Omental fat pad (tissue), 4 donors: ENCODE data around the gene ORMDL2. TPM values are rescaled to one million over a fixed set of nuclear protein-coding genes. Genes with fewer than 3 reads are reported as not detected.
A peak's percentile ranks its signal among the peaks of the same experiment; 100 is the strongest.

Experiments
- ATAC-seq: fragments of 150-250 bp; one replicate; pipeline ENCODE4 v1.9.1; 2016; ENCODE audit warnings: mild to moderate bottlenecking, moderate library complexity; ENCODE audit not compliant: low FRiP score
- DNase-seq: peaks from one replicate; pipeline ENCODE4 v3.0.0-alpha.2; 2019; ENCODE audit warnings: low spot score
- total RNA-seq, 4 donors: library from RNA; depleted of rRNA; stranded (reverse); fragments of >200 nt; gene quantifications; one replicate each; pipeline ENCODE4 v1.1.0, GENCODE V29; 2016
- TF ChIP-seq, protein P1 (sequence below), 3 donors: fragments of 450-650 bp; IDR thresholded peaks; one replicate each; pipeline ENCODE4 v1.5.1; 2016 to 2017; ENCODE audit warnings: antibody characterized with exemption in 3 of 3, mild to moderate bottlenecking in 3 of 3, moderate library complexity in 2 of 3

The ORMDL2 gene
- total RNA-seq, 4 donors from 2014 or later, result 24.6 to 34.2 (median 28.6) TPM

GRCh38 chr12:55815473-55815872 is 2.4 kb upstream of the ORMDL2 start:
- TF ChIP-seq, protein P1, sequence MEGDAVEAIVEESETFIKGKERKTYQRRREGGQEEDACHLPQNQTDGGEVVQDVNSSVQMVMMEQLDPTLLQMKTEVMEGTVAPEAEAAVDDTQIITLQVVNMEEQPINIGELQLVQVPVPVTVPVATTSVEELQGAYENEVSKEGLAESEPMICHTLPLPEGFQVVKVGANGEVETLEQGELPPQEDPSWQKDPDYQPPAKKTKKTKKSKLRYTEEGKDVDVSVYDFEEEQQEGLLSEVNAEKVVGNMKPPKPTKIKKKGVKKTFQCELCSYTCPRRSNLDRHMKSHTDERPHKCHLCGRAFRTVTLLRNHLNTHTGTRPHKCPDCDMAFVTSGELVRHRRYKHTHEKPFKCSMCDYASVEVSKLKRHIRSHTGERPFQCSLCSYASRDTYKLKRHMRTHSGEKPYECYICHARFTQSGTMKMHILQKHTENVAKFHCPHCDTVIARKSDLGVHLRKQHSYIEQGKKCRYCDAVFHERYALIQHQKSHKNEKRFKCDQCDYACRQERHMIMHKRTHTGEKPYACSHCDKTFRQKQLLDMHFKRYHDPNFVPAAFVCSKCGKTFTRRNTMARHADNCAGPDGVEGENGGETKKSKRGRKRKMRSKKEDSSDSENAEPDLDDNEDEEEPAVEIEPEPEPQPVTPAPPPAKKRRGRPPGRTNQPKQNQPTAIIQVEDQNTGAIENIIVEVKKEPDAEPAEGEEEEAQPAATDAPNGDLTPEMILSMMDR (IDR thresholded peaks at IDR 0.05), result no peak
- DNase-seq, result no peak
- ATAC-seq, result no peak

DNA sequence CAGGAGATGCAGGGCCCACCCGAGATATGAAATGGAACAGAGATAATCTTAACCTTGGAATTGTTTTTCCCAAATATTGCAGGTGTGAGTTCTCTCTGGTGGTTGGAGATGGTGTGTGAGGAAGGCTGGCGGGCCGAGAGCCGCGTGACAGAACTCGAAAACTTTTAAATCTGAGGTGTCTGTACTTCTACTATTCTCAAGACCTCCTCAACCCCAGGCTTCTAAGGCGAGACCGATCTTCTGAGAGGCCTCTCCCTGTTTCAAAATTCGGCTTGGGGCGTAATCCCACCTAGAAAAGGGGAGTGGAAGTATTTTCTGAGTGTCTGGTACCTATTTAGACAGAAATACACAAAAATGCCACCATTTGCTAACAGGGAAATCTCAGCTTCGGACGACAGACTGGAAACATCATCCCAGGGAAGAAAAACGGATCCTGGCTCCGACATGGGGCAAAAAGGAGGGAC is 928 bp upstream of the ORMDL2 start:
- TF ChIP-seq, protein P1 (IDR thresholded peaks at IDR 0.05), result no peak
- DNase-seq (no peak), ATAC-seq (no peak)

DNA sequence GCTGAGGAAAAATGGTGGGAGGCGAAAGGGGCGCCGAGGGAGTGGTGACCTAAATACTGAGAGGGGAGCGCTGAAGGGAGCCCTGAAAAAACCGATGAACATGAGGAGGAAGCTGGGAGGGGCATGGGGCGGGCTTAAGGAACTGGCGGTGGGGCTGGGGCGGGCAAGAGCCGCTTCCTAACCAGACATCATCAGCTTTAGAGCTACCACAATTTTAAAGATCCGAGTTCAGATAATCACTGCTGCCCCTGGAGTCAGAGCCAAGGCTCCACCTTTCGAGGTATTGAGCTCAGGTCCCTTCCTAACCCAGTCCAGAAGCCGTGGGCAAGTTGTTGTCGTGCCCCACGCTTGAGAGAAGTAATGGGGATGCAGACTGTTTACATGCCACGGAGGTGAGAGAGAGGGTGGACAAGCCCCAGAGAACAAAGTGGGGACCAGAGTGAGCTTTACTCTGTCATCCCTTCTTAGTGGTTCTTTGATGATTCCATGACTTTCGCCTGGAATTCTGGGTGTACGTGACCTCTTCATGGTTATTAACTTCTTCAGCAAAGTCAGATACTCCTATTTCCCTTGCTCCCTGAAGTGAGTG is 393 bp downstream of the ORMDL2 start:
- no peak for DNase-seq
- peak; percentile 58 for ATAC-seq
- TF ChIP-seq, protein P1 (IDR thresholded peaks at IDR 0.05), result no peak

DNA sequence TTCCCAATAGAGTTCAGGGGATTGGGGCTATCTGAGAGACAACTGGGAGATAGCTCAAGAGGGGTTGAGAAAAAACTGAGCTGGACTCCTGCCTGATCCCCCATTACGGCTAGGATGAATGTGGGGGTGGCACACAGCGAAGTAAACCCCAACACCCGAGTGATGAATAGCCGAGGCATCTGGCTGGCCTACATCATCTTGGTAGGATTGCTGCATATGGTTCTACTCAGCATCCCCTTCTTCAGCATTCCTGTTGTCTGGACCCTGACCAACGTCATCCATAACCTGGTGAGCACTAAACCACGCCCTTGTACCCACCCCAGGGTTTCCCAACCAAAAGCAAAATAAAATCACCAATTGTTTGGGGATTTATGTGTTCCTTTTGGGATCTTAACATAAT is 1.0 kb downstream of the ORMDL2 start:
- ATAC-seq, result no peak

DNA sequence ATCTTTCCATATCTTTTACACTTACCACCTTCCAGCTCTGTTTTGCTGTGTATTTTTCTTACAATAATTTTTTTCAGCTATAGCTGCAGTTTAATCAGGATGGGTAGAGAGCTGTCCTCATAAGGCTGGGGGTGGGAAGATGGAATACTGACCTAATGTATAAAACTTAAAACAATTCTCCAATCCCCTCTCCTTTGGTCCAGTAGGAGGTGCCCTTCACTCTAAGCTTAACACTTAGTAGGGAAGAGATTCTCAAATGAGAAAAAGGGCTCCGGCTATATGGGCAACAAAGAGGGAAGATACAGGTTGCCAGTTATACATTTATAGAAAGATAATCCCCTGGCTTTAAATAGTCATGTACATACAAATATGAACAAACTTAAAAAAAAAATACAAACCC is 2.8 kb downstream of the ORMDL2 start:
- DNase-seq (no peak), ATAC-seq (no peak)
- TF ChIP-seq, protein P1 (IDR thresholded peaks at IDR 0.05), result no peak

More for the DNA sequence above, 1.0 kb downstream of the ORMDL2 start:
- no peak for DNase-seq
- TF ChIP-seq, protein P1 (IDR thresholded peaks at IDR 0.05), result no peak

- no peak for DNase-seq
- TF ChIP-seq, protein P1 (IDR thresholded peaks at IDR 0.05), result no peak
- ATAC-seq, result no peak
Observed at GRCh38 chr12:55822228-55822627, 4.4 kb downstream of the ORMDL2 start.

- DNase-seq, result no peak
- TF ChIP-seq, protein P1 (IDR thresholded peaks at IDR 0.05), result no peak
- ATAC-seq, result no peak
Observed at GRCh38 chr12:55823419-55823818, 5.6 kb downstream of the ORMDL2 start.
